Prostate gland (tissue), 2 donors: ENCODE measurements around the gene ELL3. TPM values are rescaled to one million over a fixed set of nuclear protein-coding genes. Genes with fewer than 3 reads are reported as not detected.

Source experiments
- DNase-seq: peaks from one replicate; pipeline ENCODE4 v3.0.0-alpha.2; 2019; ENCODE audit warnings: low spot score
- H3K27ac ChIP-seq, 2 donors: fragments of 200-600 bp; sonication (generic); 2 replicates each; pipeline ENCODE4 v1.5.1; 2017 to 2019
- H3K27me3 ChIP-seq: fragments of 200-600 bp; sonication (generic); replicated peaks from 2 replicates; pipeline ENCODE4 v1.5.1; 2019; ENCODE audit not compliant: insufficient read depth
- H3K36me3 ChIP-seq, 2 donors: fragments of 200-600 bp; sonication (generic); 1 replicate in 1 of 2; 2 replicates in 1 of 2; pipeline versions ENCODE4 v1.5.1 to v1.8.1; 2017 to 2019
- H3K4me1 ChIP-seq: fragments of 200-600 bp; sonication (generic); replicated peaks from 2 replicates; pipeline ENCODE4 v1.5.1; 2019
- H3K4me3 ChIP-seq, 2 donors: fragments of 200-600 bp; sonication (generic); 2 replicates each; pipeline ENCODE4 v1.5.1; 2017 to 2019
- H3K9me3 ChIP-seq: fragments of 200-600 bp; sonication (generic); 2 replicates; pipeline ENCODE4 v1.5.1; 2017
- POLR2A ChIP-seq: fragments of 450-650 bp; IDR thresholded peaks from one replicate; pipeline ENCODE4 v1.6.1; 2016; ENCODE audit warnings: antibody characterized with exemption, mild to moderate bottlenecking
- POLR2AphosphoS5 ChIP-seq: sonication (generic); formaldehyde crosslinking; IDR thresholded peaks from one replicate; pipeline ENCODE4 v1.6.1; 2017; ENCODE audit warnings: antibody characterized with exemption
- WGBS: methylation state at CpG from one replicate; pipeline ENCODE4 v1.1.5; 2018; 5-methylcytosine and 5-hydroxymethylcytosine counted together
- intact Hi-C: fragments of 100-400 bp; cut with DNase I; formaldehyde crosslinking; loops from one replicate; pipeline ENCODE4 v1.14.2; 2022
- total RNA-seq, 2 donors: library from RNA; depleted of rRNA; stranded (reverse); fragments of >200 nt; gene quantifications; one replicate each; pipeline ENCODE4 v1.1.0, GENCODE V29; 2016
- TF ChIP-seq, protein P1 (sequence below), 4 experiments: fragments of 200-600 bp in 2 of 4; fragments of 450-650 bp in 2 of 4; sonication (generic) in 2 of 4; IDR thresholded peaks; 1 replicate in 3 of 4; 2 replicates in 1 of 4; pipeline ENCODE4 v1.5.1; 2016 to 2019; ENCODE audit warnings: antibody characterized with exemption in 4 of 4, mild to moderate bottlenecking in 2 of 4, moderate library complexity in 2 of 4

ELL3 gene
- total RNA-seq, 2 donors from 2014 or later, result 4.7 to 7.7 TPM

DNA sequence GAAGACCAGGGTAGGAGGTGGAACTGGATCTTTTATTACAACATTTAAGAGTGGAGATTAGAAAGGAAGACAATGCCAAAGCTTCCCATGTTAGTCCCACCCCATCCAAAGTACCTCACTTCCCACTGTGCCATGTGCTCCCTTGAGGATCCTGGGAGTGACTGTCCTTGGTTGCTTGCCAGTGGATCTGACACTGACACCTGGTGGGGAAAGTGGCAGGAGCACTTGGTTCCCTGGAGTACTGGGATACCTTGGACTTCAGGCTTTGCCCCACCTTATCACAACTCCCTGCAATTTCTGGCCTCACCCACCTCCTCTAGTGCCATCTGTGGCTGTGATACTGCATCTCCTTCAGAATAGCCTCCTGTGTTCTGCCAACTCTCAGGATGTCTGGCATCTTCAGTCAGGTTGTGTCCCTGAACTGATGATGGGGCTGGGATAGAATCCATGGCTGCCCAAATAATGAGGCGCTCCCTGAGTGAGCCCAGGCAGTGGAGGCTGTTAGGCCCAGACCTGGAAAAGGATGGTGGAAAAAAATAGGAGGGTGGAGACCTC lies 1.3 kb downstream of the ELL3 start:
- peak overlapping the region; percentile 93 to 97 for H3K27ac ChIP-seq
- no peaks in the 10 kb centered on the region for H3K4me1 ChIP-seq
- intact Hi-C loops, result no loop called here
- no peaks in the 10 kb centered on the region for H3K9me3 ChIP-seq
- H3K4me3 ChIP-seq, result no peak overlapping the region
- peak; percentile 62 for DNase-seq
- peak; percentile 75 for TF ChIP-seq POLR2AphosphoS5
- TF ChIP-seq POLR2A, result no peak
- TF ChIP-seq, protein P1, sequence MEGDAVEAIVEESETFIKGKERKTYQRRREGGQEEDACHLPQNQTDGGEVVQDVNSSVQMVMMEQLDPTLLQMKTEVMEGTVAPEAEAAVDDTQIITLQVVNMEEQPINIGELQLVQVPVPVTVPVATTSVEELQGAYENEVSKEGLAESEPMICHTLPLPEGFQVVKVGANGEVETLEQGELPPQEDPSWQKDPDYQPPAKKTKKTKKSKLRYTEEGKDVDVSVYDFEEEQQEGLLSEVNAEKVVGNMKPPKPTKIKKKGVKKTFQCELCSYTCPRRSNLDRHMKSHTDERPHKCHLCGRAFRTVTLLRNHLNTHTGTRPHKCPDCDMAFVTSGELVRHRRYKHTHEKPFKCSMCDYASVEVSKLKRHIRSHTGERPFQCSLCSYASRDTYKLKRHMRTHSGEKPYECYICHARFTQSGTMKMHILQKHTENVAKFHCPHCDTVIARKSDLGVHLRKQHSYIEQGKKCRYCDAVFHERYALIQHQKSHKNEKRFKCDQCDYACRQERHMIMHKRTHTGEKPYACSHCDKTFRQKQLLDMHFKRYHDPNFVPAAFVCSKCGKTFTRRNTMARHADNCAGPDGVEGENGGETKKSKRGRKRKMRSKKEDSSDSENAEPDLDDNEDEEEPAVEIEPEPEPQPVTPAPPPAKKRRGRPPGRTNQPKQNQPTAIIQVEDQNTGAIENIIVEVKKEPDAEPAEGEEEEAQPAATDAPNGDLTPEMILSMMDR (IDR thresholded peaks at IDR 0.05), result peak in 3 of 4 experiments; percentile 43 to 49 (median 44)
- H3K27me3 ChIP-seq, result no peaks in the 10 kb centered on the region
- peaks cover 2 to 6% of the 10 kb centered on the region in 2 donors for H3K36me3 ChIP-seq
- WGBS, result 100% methylated on average over 1 of the region's 1 CpG

- intact Hi-C loops, result loop anchor here (5.0 kb wide), 1 partner anchor 337 kb away; no protein-coding TSS in a partner anchor
- DNase-seq, result no peak
- WGBS, result 69% methylated on average over 4 of the region's 4 CpGs
- H3K4me3 ChIP-seq, result no peak overlapping the region
- TF ChIP-seq POLR2AphosphoS5 (no peak), POLR2A (no peak)
- TF ChIP-seq, protein P1 (IDR thresholded peaks at IDR 0.05), result no peak
- H3K9me3 ChIP-seq, result no peaks in the 10 kb centered on the region
- H3K4me1 ChIP-seq, result no peaks in the 10 kb centered on the region
- no peaks in the 10 kb centered on the region for H3K27me3 ChIP-seq
- H3K27ac ChIP-seq, result no peak overlapping the region
- H3K36me3 ChIP-seq, result peaks cover 8 to 10% of the 10 kb centered on the region in 2 donors
Observed at GRCh38 chr15:43774062-43774461, 2.7 kb downstream of the ELL3 start.

- no peak for DNase-seq
- TF ChIP-seq POLR2AphosphoS5, result no peak
- TF ChIP-seq POLR2A, result no peak
- TF ChIP-seq, protein P1 (IDR thresholded peaks at IDR 0.05), result no peak
- H3K27ac ChIP-seq, result no peak overlapping the region
- no peaks in the 10 kb centered on the region for H3K27me3 ChIP-seq
- no peaks in the 10 kb centered on the region for H3K9me3 ChIP-seq
- peaks cover 8 to 10% of the 10 kb centered on the region in 2 donors for H3K36me3 ChIP-seq
- H3K4me3 ChIP-seq, result no peak overlapping the region
- H3K4me1 ChIP-seq, result no peaks in the 10 kb centered on the region
- intact Hi-C loops, result loop anchor here (5.0 kb wide), 1 partner anchor 335 kb away; no protein-coding TSS in a partner anchor
Observed at GRCh38 chr15:43772624-43773023, 4.1 kb downstream of the ELL3 start.

GRCh38 chr15:43771816-43772215 lies 5.0 kb downstream of the ELL3 start:
- H3K27me3 ChIP-seq, result no peaks in the 10 kb centered on the region
- peaks cover 8 to 17% of the 10 kb centered on the region in 2 donors for H3K36me3 ChIP-seq
- H3K4me1 ChIP-seq, result no peaks in the 10 kb centered on the region
- H3K9me3 ChIP-seq, result no peaks in the 10 kb centered on the region
- no peak for TF ChIP-seq POLR2A
- TF ChIP-seq, protein P1 (IDR thresholded peaks at IDR 0.05), result no peak
- DNase-seq, result no peak
- WGBS, result 81% methylated on average over 2 of the region's 2 CpGs
- intact Hi-C loops, result loop anchor here (5.0 kb wide), 1 partner anchor 335 kb away; no protein-coding TSS in a partner anchor
- no peak overlapping the region for H3K27ac ChIP-seq
- no peak overlapping the region for H3K4me3 ChIP-seq
